HEK293 (cell line): ENCODE data around the gene APLF.

Experiments used
- CTCF ChIP-seq: fragments of 450-650 bp; formaldehyde crosslinking; IDR thresholded peaks from 2 replicates; pipeline ENCODE4 v1.5.1; 2016; ENCODE audit warnings: missing biosample characterization, missing genetic modification characterization
- GFI1B ChIP-seq: fragments of 450-650 bp; formaldehyde crosslinking; IDR thresholded peaks from 2 replicates; pipeline ENCODE4 v1.5.1; 2016; ENCODE audit warnings: missing biosample characterization, missing genetic modification characterization
- GLIS1 ChIP-seq: fragments of 450-650 bp; formaldehyde crosslinking; IDR thresholded peaks from 2 replicates; pipeline ENCODE4 v1.5.1; 2016; ENCODE audit warnings: missing biosample characterization, missing genetic modification characterization
- KLF10 ChIP-seq: fragments of 450-650 bp; IDR thresholded peaks from 2 replicates; pipeline ENCODE4 v1.5.1; 2018; ENCODE audit warnings: missing biosample characterization, mild to moderate bottlenecking, missing genetic modification characterization
- PBX3 ChIP-seq: sonication (generic); formaldehyde crosslinking; IDR thresholded peaks from 2 replicates; pipeline ENCODE4 v1.8.1; 2022; ENCODE audit warnings: mild to moderate bottlenecking, moderate library complexity, missing genetic modification reagents
- ZBTB1 ChIP-seq: fragments of 450-650 bp; formaldehyde crosslinking; IDR thresholded peaks from 2 replicates; pipeline ENCODE4 v1.5.1; 2016; ENCODE audit warnings: missing biosample characterization, missing genetic modification characterization
- ZNF274 ChIP-seq, 2 experiments: fragments of 200-500 bp in 1 of 2; fragments of 450-650 bp in 1 of 2; sonication (Bioruptor generic) in 1 of 2; formaldehyde crosslinking in 1 of 2; IDR thresholded peaks; 2 replicates each; pipeline versions ENCODE4 v1.5.1 to v1.6.1; 2014 to 2016; ENCODE audit warnings: borderline replicate concordance in 1 of 2, inconsistent platforms in 1 of 2, low read length in 1 of 2, missing biosample characterization in 1 of 2, missing genetic modification characterization in 1 of 2
- ZNF280D ChIP-seq: fragments of 450-650 bp; formaldehyde crosslinking; IDR thresholded peaks from 2 replicates; pipeline ENCODE4 v1.5.1; 2016; ENCODE audit warnings: missing biosample characterization, missing genetic modification characterization
- ZNF350 ChIP-seq: fragments of 450-650 bp; formaldehyde crosslinking; IDR thresholded peaks from 2 replicates; pipeline ENCODE4 v1.5.0; 2017; ENCODE audit warnings: missing biosample characterization, mild to moderate bottlenecking, missing genetic modification characterization

DNA sequence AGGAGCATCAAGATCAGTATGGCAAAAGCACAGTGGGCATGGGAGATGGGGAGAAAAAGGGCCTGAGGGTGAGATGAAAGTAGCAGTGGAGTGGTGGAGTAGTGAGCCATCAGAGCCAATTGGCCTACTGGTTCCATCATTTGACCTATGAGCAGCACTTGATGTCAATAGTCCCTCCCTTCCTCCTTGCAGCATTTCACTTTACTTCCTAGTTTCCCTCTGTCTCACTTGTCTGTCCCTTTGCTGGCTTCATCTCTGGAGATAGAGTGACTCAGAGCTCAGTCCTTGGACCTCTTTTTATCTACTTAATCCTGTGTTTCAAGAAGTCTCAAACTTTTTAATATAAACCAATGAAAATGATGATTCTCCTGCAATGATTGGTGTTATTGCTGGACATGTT is 32.4 kb upstream of the APLF start:
- no peak for TF ChIP-seq GLIS1
- TF ChIP-seq GFI1B (tag by site-specific recombination), result no peak
- TF ChIP-seq ZNF280D (tag by site-specific recombination), result no peak
- no peak for TF ChIP-seq KLF10
- TF ChIP-seq CTCF (tag by site-specific recombination), result no peak
- TF ChIP-seq ZNF274 (IDR thresholded peaks at IDR 0.05; ENCODE audit: low read length), result no peak
- TF ChIP-seq ZNF274 (tag by site-specific recombination; IDR thresholded peaks at IDR 0.05; ENCODE audit: borderline replicate concordance), result no peak
- TF ChIP-seq ZBTB1, result no peak
- no peak for TF ChIP-seq ZNF350 (tag by site-specific recombination)
- no peak for TF ChIP-seq PBX3 (CRISPR knock-in tag)
